ENCODE measurements around the gene CRACDL.

Gene CRACDL, protein sequence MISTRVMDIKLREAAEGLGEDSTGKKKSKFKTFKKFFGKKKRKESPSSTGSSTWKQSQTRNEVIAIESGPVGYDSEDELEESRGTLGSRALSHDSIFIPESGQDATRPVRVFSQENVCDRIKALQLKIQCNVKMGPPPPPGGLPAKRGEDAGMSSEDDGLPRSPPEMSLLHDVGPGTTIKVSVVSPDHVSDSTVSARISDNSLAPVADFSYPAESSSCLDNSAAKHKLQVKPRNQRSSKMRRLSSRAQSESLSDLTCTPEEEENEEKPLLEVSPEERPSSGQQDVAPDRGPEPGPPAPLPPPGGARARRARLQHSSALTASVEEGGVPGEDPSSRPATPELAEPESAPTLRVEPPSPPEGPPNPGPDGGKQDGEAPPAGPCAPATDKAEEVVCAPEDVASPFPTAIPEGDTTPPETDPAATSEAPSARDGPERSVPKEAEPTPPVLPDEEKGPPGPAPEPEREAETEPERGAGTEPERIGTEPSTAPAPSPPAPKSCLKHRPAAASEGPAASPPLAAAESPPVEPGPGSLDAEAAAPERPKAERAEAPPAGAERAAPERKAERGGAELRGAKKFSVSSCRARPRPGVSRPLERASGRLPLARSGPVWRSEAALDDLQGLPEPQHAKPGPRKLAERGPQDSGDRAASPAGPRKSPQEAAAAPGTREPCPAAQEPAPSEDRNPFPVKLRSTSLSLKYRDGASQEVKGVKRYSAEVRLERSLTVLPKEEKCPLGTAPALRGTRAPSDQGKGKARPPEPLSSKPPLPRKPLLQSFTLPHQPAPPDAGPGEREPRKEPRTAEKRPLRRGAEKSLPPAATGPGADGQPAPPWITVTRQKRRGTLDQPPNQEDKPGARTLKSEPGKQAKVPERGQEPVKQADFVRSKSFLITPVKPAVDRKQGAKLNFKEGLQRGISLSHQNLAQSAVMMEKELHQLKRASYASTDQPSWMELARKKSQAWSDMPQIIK

DNA sequence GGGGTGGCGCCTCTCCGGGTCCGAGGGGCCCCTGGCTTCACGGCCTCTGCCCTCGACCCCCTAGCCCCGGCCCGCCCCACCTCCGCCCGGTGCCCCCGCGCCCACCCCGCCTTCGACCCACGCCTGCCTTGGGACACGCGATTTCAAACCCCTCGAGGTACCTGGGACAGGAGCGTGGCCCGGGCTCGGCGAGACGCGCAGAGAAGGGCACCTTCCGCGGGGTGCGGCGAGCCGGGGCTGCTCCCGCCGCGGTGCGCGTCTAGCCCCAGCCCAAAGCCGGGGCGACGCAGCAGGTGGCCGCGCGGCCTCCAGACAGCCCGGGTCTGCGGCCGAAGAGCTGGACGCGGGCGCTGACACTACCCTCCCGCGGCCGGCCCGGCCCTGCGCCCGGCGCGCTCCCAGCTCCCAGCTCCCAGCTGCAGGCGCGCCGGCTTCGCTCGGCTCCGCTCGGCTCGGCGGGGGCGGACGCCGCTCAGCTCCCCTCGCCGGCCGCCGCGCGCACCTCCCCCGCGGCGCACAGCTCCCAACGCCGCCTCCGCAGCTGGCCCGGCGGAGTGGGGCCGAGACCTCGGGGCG is at the start of gene CRACDL:
Gene CRACDL, minus strand, starts transcription at position 449 of the 576 bp plus-strand sequence. CDS start 89,425 bp downstream, outside the sequence.
- DNase-seq (ENCODE audit: low read depth) = no peak

DNA sequence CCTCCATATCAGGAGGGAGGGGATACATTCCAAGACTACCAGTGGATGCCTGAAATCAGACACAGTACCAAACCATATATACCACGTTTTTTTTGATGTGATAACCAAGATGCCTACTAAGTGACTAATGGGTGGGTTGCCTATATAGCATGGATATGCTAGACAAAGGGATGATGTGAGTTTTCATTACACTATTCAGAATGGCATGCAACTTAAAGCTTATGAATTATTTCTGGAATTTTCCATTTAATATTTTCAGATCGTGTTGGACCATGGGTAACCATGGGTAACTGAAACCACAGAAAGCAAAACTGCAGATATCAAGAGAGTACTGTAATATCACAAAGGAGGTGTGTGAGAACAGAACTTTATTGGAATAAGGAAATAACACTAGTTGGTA is 39.6 kb upstream of the CRACDL start:
- DNase-seq (ENCODE audit: low read depth) = no peak

DNA sequence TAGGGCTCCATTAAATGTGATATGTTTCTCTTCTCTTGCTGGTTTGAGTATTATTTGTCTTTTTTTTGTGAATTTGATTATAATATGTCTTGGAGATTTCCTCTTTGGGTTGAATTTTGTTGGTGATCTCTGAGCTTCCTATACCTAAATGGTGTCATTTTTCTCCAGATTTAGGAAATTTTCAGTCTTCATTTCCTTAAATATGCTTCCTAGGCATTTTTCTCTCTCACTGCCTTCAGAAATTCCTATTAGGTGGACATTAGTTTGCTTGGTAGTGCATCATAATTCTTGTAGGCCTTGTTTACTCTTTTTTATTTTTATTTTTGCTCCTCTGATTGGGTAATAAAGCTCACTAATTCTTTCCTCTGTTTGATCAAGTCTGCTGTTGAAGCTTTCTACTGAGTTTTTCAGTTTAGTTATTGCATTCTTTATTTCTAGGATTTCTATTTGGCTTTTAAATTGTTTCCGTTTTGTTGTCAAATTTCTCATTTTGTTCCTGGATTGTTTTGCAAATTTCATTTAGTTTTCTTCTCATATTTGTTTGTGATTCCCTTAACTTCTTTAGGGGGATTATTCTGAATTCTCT is 36.6 kb upstream of the CRACDL start:
- DNase-seq (ENCODE audit: low read depth) = no peak

DNA sequence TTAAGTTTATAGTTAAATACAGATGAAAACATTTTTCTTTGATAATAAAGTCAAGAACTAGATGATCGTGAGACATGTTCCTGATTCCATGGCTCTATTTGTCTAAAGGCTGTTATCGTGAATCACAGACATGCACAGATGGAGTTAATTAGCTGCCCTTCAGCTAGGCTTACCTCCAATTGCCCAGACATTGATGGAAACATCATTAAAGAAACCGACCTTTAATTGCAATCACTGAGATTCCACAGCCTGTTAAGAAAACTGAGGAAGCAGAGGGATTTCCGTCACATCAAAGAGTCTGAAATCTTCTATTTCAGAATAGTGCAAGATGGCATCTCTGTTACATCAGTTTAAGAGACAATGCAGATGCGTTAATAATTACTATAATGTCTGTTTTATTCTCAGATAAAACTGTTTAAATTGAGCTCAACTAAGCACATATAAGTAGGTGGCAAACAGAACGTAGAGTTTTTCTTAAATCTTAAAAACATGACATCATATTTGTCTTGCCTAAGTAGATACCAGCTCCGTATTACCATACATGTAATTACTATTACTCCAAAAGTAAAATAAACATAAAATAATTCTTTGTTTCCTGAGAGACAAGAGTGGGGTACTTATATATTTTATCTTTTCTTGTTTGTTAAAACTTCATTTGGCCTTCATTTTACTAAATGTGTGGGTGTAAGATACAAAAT is 23.9 kb upstream of the CRACDL start:
- DNase-seq (ENCODE audit: low read depth) = no peak

DNA sequence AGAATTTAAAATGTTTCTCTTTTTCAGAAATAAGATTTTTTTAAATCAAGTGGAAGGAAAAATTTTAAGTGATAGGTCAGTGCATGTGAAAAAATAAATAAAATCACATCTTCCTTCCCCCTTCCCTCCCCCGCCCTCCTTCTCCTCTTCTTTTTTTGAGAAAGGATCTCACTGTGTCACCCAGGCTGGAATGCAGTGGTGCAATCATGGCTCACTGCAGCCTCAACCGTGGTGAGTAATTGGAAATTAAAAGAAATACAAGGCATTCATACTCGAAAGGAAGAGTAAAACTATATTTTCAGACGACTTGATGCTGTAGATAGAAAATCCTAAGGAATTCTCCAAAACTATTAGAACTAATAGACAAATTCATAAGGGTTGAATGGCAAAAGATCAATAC is 16.9 kb upstream of the CRACDL start:
- no peak for DNase-seq (ENCODE audit: low read depth)

DNA sequence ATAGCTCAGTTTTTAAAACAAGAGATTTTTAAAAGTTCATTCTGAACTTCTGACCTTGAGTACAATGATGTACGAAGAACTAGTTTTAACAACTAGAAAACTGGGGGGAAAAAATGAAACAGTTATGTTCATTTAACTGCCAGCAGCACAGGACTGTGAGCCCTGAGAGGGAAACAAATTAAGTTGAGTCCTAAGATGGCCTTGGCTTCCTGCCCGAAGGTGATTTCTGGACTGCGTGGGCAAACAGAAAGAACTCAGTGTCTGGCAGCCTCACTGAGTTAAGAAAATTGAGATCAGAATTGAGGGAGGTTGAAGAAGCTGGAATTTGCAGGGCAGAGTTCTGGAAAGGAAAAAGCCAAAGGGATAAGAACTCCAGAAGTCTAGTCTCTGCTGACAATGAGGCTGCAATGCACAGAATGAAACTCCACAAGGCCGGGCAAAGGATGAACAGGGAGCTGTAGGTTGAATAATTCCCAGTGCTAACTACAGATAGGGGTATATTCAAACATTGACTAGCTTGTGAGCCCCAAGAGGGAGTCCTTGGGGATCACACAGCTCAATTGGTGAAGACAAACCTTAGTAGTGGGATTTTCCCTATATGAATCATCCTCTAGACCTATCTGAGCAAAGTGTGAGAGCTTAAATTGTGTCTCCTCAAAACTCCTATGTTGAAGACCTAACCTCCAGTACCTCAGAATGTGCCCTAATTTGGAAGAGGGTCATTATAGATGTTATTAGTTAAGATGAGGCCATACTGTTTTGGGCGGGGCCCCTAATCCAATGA is 13.1 kb upstream of the CRACDL start:
- no peak for DNase-seq (ENCODE audit: low read depth)

DNA sequence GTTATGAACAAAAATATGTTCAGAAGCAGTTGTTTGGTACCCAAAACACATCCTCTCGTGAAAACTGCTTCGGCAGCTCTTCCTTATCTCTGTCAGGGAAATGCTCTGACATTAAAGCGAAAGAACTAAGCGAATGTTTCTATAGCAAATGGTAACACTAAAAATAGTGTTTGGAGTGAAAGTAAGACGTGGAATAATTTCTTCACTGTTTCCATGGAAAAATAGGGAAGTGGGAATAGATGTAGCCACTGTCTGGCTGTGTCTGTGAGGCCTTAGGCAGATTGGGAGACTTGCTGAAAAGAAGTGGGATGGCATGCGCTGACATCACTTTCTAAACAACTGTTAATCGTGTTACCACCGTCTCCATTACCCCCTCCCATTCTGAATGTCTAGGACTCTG is 11.5 kb upstream of the CRACDL start:
- no peak for DNase-seq (ENCODE audit: low read depth)

DNA sequence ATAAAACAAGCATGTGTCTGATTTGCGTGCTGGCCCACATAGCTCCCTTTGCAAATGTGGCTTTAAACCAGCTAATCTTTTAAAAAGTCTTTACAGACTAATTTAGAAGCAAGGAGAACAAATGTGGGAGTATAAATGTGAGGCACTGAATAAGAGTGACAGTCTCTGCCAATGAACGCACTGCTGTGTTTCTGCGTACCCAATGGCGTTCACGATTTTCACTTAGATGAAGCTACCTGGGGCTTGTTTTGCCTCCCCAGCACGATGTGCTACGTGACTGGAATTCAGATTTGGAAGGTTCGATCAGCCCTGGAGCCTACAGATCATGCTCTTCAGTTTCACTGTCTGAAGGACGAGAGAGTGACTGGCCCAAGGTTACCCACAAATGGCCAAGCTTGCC is 10.8 kb upstream of the CRACDL start:
- no peak for DNase-seq (ENCODE audit: low read depth)

DNA sequence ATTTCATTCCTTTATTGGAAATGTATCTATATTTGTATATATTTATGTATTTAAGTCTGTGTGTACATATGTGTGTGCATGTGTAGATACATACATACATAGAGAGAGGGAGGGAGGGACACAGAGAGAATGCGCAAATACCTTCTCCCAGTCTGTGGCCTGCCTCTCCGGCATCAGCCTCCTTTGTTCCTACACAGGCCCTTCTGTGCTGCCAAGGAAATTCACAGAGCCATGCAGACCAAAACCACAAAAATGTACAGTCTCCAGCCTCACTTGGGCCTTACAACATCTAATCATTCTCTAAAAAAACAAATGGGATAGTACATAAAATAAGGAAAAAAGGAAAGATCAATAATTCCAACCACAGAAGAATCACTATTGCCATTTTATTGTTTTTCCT is 8.8 kb upstream of the CRACDL start:
- no peak for DNase-seq (ENCODE audit: low read depth)

DNA sequence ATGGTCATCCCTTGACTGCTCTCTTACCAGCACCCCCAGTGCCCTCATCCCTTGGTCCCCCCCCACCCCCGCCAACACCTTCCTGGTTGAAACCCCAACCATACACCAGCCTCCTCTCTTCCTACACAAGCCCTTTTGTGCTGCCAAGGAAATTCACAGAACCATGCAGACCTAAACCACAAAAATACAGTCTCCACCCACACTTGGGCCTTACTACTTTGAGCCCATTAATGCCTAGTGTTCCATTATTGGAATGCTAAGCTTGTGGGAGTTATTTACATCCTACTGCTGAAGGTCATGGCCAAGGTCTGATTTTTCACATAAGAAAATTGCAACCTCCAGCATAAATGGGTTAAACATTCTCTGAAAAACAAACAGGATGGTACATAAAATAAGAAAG is 4.1 kb upstream of the CRACDL start:
- DNase-seq (ENCODE audit: low read depth) = no peak

DNA sequence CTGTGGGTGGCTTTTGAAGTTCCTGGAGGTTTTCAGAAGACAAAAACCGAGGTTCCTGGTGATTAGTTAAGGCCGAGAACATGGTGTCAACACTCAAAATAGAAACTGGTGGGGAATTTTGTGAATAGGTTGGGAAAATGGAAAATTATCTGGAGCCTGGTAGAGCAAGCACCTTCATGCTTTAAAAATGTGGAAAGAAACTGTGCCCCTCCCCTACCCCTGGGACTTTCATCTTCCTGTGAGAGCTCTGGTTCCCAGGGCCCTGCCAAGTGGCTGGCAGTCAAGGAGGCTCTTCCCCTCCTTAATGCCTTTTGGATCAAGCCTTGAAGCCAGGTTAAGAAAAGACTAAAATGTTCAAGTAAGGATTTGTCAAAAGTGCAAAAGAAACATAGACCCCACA is 1.9 kb upstream of the CRACDL start:
- DNase-seq (ENCODE audit: low read depth) = no peak

DNA sequence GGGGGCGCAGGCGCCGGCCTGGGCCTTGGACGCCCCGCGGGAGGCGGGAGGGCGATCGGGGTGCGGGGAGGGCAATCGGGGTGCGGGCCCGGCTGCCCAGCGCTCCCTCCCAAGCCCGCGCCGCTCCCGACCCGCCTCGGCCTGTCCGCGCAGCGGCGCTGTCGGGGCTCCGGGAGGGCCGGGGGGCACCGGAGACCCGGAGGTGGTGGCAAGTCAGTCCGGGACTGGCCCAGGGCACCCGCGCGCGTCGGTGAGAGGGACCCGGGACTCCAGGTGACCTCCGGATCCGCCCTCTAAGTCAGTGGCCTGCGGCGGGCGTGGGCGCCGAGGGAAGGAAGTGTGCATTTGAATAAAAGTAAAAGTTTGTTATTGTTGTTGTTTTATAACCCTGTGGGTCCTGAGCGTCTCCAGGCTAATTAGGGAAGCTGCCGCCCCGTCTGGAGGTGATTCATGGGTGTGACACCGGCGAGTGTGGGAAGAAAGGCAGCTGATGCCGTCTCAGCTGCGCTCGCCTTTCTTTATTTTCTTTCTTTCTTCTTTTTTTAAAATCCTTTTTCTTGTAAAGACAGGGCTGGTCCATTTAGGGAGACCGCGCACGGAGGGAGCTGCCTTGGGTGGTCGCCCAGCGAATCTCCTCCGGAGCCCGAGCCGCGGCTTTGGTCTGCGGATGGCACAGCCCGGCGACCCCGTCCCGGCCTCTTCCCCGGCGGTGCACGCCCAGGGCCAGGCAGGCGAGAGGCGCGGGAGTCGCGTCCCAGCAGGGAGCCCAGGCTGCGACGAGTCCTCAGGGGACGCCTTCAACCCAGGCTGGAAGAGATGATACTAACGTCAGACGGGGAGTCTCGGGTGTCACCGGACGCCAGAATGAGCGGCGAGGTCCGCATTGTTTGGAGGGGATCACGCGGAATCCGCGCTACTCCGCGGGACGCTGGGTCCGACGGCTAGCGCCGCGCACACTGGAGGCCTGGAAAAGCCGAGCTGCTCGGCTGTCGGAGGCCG is 627 bp upstream of the CRACDL start:
- DNase-seq (ENCODE audit: low read depth) = no peak

DNA sequence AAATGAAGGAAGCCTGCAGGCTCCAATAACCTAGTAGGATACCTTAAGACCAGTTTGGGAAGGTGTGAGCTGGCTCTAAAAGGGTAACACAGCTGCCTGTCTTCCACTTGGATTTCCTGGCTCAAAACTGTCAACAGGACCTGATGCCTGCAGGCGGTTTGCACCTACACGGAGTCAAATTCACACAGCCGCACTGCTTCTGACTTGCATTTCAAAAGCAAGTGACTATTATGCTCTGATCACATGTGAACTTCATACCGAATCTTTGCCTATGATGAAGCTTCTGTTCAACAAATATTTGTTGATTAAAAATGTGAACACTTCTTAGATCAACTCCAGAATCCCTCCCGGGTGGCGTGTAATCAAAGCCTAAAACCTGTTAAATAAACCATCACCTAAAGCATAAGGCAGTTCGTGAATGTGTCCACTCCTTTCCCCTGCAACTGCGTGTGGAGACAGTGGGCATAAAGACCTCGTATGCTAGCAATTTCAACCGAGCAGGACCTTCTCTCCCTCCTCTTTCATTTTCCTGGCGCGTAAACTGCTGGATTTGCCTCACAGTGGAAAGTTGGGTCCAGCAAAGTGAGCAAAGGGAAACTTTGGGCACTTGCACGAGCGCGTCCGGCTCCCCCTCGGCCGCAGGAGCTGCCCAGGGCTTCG is 784 bp downstream of the CRACDL start:
- no peak for DNase-seq (ENCODE audit: low read depth)

DNA sequence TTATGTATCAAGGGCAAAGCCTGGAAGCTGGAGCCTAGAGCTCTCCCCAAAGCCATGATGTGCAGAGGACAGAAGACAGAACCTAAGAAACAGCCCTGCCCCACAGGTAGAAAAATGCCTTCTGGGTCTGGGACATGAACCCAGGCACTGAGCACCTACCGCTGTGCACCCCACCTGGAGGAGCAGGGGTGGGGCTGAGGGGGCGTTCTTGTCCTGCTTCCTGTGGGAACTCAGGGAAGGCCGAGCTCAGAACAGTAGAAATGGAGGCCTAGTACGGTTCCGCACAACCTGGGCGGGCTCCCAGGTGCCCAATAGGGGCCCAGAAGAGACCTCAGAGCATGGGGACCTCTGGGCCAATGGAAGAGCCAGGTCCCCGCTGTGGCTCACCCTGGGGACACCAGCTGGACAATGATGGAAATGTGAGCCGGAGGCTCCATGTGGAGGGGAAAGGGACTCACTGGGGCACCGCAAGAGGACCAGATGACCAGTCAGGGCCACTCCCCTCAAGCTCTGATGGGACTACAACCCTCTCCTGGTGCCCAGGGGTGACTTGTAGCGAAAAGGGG is 3.2 kb downstream of the CRACDL start:
- no peak for DNase-seq (ENCODE audit: low read depth)

DNA sequence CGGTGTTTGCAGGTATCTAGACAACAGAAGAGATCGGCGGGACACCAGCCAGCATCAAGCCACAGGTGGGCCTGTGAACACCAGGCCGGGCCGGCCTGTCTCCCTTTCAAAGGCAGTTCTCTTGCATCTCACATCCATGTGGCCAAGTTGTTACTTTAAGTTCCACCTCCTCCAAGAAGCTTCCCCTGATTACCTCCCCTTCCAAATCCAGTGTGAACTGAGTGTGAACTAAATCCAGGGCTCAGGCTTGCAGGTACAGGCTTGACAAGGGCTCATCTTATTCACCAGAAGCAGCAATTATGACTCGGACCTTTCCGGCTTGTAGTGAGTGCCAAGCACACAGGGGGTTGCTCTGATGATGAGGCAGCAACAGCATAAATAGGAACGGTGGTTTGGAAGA is 3.9 kb downstream of the CRACDL start:
- no peak for DNase-seq (ENCODE audit: low read depth)

DNA sequence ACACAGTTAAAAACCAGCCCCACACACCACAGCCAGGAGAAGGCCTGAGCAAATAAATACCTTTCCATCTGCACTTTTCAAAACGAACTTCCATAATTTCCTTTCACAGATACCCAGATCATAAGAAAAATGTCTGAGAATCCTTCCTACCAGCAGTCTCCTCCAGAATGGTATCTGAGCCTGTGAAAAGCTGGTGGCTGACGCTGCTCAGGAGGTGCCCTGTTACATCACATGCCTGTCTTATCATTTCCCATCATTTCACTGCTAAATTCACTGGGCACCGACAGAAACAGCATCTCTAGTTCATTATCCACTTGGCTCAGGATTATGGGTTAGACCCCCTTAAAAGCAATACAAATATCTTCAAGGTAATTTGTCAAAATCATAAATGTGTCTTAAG is 4.4 kb downstream of the CRACDL start:
- no peak for DNase-seq (ENCODE audit: low read depth)

DNA sequence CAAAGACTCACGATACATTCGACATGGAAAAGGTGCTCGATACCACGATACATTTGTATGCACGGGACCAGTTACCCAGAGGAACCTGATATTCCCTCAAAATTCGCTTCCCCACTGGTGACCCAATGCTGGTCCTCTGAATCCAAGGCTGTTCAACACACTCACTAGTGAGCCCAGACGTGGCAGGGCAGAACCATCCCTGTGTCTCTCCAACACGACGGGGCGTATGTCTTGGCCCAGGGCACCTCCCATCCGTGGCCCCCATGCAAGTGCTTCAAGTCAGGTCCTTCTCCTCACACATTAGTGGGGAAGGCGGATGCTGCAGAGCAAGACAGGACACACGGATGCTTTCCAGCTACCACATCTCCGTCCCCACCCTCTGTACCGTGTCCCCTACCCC is 6.1 kb downstream of the CRACDL start:
- DNase-seq (ENCODE audit: low read depth) = no peak

DNA sequence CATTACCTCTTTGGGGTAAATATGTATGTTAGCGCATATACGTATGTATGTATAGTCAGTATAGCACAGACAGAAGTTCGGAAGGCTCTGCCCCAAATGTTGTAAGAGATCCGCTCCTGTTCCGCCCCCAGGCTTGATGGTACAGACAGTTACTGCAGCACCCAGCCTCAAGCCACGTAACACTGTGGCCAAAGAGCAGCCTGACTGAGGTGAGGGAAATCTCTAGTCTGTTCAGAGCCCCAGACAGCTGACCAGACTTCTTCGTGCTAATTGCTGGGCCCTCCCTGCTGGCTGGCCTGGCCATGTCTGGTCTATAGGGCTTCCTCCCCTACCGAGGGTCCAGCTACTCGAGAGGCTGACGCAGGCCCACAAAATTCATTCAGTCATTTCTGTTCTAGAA is 7.8 kb downstream of the CRACDL start:
- no peak for DNase-seq (ENCODE audit: low read depth)

DNA sequence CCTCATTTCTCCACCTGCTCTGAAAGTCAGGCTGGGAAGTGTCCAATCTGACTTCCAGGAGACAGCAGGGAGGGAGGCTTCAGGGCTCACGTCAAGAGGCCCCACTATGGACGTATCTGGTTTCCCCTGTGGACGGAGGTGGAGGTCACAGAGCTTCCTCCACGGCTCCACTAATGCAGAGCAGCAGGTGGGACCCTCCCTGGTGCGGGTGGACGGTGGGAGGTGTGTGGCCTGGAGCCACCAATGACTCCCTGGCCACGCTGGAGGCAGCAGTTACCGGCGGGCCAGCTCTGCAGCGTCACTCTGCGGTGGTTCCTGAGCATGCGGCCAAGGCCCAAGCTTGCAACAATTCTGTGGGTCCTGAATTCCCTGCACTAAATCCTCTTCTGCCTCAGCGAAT is 9.0 kb downstream of the CRACDL start:
- DNase-seq (ENCODE audit: low read depth) = no peak
